Heart left ventricle (tissue), 13 donors: ENCODE measurements around the gene PDE11A.

Experiments
- CTCF ChIP-seq, 12 donors: fragments of 200-600 bp; sonication (generic) in 4 of 12; IDR thresholded peaks; one replicate each; pipeline versions ENCODE4 v1.5.0 to v1.8.0; 2018 to 2022; ENCODE audit warnings: antibody characterized with exemption in 12 of 12, mild to moderate bottlenecking in 5 of 12
- POLR2A ChIP-seq, 2 donors: fragments of 450-650 bp; IDR thresholded peaks; one replicate each; pipeline ENCODE4 v1.6.1; 2017; ENCODE audit warnings: antibody characterized with exemption in 2 of 2, mild to moderate bottlenecking in 2 of 2, moderate library complexity in 2 of 2
- donor health status: ischemic (EF 13 %, LVEDD 7.1; RV severe dilation, severe dysfunction).
- donor health status: DM: no; HTN: yes; CAD: no.
- donor health status: DM: no; HTN: no; CAD: no.
- donor health status: ischemic (EF 25% LVEDD 6.9; RV normal size, moderate dysfunction).
- donor health status: ischemic (EF 25% LVEDD 5.7; RV mildly dilated, moderate dysfunction).
- donor health status: ischemic (EF 35%, LVEDD 5.7; RV mildly dilated, moderate dysfunction).
- donor health status: nonischemic (EF 11% LVEDD 7.7; RV severe dilation, severe dysfunction).
- donor health status: DM: yes; HTN: yes; CAD: no.
- donor health status: PGD.
- donor health status: ischemic (EF 29% LVEDD 5.4; RV normal size, mild dysfunction).
- donor health status: nonischemic (EF 23%, LVEDD 6.1; RV moderate dilation, normal function).

GRCh38 chr2:177606636-177607035, 465.9 kb downstream of the PDE11A start:
- TF ChIP-seq CTCF (IDR thresholded peaks at IDR 0.05), result no peak
- TF ChIP-seq POLR2A (IDR thresholded peaks at IDR 0.05), result no peak
